Iris pigment epithelial cell (primary cell): Measurements from ENCODE around the gene KCNMA1.

ENCODE experiments used
- DNase-seq: peaks from one replicate; pipeline ENCODE4 v3.0.0-alpha.2; 2011; ENCODE audit warnings: low read depth

KCNMA1 gene

GRCh38 chr10:77111611-77112550 lies 525.7 kb downstream of the KCNMA1 start:
- peak; percentile 84 for DNase-seq

- DNase-seq = no peak
Measured at GRCh38 chr10:77110757-77111156, 526.9 kb downstream of the KCNMA1 start.

- DNase-seq = no peak
Measured at GRCh38 chr10:77109351-77109994, 528.1 kb downstream of the KCNMA1 start.

GRCh38 chr10:77106676-77107075 lies 530.9 kb downstream of the KCNMA1 start:
- DNase-seq = no peak

DNA sequence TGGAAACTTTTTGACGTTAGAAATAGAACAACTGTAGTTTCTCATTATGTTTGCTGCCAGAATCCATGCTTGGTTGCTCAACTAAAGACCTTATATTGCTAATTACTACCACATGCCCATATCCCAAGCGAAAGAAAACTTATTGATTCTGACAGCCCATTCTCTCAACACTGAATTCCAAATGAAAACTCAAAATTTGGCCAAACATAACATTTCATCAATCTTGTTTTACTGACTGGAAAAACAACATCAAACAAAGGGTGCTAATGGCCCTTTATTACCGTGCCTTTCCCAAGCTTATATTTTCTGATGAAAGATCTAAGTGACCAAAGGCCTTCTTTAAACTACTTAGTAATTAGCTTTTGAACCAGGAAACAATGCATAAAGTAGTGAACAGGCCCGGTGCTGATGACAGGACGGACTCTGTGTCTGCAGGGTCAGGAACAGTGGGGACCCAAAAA lies 531.8 kb downstream of the KCNMA1 start:
- no peak for DNase-seq

- peak; percentile 68 for DNase-seq
Measured at GRCh38 chr10:77104459-77104980, 533.1 kb downstream of the KCNMA1 start.

DNA sequence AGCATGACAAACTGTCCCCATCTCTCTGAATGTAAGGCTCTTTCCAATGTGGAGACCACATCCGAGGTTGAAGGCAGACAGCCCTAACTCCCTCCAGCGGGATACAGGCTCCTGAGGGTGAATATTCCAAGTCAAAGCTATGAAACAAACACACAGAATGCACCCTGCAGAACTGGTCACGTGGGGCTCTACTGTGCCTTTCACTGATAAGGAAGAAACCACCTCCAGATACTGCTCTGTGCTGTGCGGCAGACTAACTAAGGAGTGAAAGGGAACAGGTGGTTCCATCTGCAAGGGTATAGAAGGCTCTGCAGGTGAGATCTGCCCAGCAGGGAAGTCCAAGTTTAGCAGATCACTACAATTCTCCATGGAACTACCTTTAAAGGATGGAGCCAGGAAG lies 534.4 kb downstream of the KCNMA1 start:
- no peak for DNase-seq

DNA sequence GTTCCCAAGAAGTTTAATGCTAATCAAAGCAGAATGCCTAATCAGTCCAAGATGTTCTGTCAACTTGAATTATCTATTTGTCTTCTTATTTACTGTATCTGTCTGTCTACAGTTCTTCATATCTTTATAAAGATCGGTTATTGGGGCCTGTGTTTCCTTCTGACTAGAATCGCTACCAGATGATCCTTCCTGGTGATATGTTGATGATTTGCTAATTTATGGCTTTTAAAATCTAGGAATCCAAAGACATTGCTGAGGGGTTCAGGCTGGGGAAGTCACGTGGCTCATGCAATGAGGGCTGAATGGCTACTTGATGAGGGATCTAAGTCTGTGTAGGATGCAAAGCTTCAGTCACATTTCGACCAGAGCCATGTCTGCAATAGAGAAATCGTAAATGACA lies 536.3 kb downstream of the KCNMA1 start:
- DNase-seq = no peak

DNA sequence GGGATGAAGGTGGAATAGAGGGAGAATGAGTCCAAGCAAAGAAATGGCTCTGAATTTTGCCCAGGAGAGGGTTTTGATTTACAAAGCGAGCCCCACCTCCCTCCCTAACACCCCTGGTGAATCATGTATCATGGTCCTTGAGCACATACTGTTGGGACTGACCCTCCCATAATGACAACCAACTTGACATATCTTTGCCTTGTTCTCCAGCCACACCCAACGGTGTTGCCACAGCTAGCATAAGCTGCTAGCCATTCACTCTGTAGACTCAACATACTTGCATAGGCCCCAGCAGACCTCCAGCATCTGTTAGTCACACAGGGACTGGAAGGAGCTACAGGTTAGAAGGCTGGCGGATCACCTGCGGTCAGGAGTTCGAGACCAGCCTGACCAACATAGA lies 538.5 kb downstream of the KCNMA1 start:
- no peak for DNase-seq

- DNase-seq = no peak
Measured at GRCh38 chr10:77097625-77098024, 540.0 kb downstream of the KCNMA1 start.

DNA sequence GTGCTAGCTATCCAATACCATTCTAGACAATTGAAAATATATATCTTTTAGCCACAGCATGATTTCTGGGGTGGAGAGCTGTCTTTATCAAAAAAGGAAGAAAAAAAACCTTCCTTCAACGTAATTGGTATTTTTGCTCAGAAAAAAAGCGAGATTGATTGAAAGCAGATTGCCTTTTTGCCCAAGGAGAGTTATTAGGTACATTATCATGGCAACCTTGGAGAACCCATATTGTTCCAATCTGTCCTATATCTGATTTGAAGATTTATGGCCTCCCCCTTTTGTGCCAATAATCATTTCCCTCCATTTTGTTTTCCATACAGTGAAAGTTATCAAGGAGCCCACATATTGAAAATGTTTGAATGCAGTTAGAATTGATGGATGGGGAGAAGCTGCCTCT lies 544.5 kb downstream of the KCNMA1 start:
- no peak for DNase-seq

DNA sequence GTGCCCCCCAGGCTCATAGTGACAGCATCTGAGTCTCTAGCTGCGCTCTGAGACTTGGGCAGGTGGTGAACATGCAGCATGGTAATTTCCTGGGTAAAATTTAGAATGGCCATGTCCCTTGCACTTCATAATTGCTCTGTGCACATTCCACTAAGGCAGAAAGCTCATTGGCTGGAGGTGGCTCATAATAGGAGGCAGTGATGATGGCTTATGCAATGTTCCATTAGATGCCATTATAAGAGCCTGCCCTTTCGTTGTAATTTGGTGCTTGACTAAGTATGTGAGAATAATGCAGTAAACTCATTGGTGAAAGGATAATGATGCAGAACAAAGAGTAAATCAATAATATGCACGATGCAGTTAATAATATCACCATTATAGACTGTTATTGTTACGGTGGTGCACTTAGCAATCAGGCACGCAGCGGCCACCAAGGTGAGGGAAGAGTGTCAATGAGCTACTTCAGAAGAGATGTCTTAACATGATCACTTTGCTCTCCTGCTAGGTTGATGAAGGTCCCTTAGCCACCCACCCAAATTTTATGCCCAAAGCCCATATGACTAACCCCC lies 545.9 kb downstream of the KCNMA1 start:
- no peak for DNase-seq

DNA sequence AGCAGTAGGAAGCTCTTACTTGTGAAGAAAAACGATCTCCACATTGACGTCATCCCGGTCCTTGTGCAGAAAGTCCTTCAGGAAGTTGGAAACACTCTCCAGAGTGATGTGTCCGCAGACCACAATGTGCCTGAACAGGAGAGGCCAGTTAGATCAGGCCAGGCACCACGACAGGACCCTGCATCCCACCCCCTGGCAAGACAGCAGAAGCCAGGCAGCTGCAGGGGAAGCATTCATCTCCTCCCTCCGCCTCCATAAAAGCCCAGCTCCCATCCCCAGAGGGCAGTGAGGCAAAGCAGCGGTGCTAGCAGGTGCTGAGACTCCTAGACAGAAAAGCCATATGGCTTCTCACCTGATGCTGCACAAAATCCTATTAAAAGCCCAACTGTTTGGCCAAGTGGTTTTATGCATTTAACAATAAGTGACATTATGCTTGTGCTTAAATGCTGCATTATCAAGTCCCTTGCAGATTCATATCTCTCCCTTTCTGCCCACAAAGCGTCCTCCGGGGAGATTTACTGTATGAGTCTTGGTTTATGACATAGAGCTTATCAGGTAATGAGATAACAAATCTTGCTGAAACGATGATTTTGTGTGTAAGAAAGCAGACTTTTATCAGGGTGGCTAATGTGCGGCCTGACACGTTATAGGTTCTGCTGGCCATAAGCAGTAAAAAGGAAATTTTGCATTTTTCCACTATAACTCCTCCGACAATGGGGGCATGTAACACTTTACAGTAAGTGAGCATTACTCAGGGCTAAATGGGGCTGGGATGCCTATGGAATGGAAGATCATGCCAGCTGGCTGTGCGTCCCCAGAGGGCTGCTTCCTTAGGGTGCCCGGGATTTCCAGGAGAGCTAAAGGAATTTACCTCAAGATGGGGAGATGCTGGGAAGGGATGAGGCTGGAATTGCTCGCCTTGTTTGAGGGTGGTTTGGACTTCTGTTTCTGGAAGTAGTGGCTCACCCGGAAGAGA lies 546.9 kb downstream of the KCNMA1 start:
- DNase-seq = no peak

DNA sequence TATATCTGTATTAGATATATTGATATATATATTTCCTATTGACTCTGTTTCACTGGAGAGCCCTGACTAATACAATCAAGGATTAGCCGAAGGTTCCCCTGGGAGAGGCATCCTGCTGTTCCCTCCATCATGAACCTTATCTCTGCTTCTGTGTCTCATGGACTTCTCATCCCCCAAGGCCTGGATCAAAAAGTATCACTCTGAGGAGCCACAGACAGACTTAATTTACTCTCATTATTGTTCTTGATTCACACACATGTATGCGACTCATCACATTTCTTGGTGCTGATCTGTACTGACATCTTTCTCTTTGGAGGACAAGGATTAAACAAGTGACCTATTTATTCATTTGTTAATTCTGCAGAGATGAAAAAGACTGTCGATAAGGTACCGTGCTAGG lies 550.2 kb downstream of the KCNMA1 start:
- peak; percentile 22 for DNase-seq

GRCh38 chr10:77086081-77086480 lies 551.5 kb downstream of the KCNMA1 start:
- DNase-seq = no peak

GRCh38 chr10:77085344-77085743 lies 552.3 kb downstream of the KCNMA1 start:
- no peak for DNase-seq

DNA sequence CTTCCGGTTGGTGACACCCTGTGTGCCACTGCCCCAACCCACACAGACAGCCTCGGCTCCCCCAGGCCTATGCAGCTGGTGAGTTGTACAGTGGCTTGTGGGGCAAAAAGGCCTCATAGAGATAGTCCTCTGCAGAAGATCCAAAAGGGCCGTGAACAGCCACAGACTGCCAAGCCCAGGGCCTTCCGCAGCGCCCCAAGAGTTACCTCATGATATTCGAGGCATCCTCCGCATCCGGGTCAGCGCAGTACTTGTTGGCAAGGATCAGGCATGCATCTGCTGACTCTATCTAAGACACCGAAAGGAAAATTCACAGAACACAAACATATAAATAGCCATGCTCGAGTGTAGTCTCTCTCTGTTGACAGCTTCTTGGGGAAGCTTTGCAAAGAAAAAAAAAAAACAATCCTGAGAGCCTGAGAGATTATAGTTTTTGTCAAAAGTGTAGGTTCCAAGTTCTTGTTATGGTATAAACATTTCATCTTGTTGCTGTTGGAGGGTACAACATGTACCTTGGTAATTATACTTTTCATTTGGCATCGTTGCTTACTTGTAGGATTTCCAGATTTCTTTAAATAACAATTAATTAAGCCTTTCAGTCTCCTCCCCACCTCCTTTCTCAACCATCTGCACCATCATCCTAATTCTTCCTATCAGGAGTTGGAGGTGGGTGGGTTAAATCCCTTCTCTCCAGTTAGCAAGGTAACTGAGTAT lies 553.0 kb downstream of the KCNMA1 start:
- no peak for DNase-seq

DNA sequence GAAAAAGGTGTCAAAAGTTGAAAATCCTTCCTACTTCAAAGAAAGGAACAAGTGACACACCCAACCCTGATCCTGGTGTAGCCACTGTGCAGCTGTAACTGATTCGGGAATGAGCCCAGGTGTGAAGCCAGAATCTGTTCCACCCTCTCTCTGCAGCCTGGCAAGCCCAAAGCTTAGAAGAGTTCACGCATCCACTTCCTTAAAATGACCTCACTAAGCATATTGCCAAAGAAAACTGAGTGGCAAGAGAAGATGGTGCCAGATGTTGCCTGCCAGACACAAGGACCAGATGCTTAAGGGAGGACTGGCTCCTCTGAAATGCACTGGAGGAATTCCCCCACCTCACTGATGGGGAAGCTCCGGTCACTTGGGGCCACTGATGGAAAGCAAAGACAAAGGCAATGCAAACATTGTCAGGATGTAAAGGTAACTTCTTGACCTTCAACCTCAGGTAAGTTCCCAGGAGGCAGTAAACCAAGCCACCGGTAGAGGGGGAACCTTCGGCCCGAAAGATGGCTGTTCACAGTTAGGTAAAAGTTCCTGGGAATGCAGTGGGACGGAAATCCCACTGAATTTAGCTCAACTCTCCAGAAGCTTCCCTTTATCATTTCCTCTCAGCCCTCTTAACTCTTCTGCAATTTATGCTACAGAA lies 554.9 kb downstream of the KCNMA1 start:
- no peak for DNase-seq

DNA sequence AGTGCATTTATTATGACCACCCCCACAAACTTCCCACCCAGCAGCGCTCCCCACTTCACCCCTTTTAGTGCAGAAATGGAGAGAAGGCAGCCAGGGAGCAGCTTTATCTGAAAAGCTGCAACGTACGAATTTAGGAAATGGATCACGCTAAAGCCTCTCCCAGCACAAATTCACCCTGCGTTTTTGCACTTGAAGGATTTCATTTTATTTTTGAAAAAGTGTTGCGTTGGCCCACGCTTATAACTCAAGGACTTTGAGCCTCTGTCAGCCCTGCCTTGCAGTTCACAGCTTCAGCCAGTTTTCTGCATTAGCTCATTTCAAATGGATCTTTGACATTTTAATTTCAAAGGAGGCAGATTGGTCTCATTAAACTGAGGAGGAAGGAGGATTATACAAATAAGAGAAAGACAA lies 556.1 kb downstream of the KCNMA1 start:
- DNase-seq = no peak

- DNase-seq = no peak
Measured at GRCh38 chr10:77080361-77081027, 557.1 kb downstream of the KCNMA1 start.
